ENCODE data around the gene NCOA1. TPM values are rescaled to one million over a fixed set of nuclear protein-coding genes. Genes with fewer than 3 reads are reported as not detected.

NCOA1 gene
- total and polyA plus RNA-seq, 2 of the 4 experiments (the other 2 are of a cell fraction): 6.7 to 11.3 TPM

- no peaks in the 10 kb centered on the region for H3K9me3 ChIP-seq (ENCODE audit: control insufficient read depth, insufficient read depth, low read length)
- H2AFZ ChIP-seq (replicated peaks; ENCODE audit: low read length, poor library complexity): no peak overlapping the region
- H2BK5ac ChIP-seq (ENCODE audit: low read depth, low read length, poor library complexity, severe bottlenecking): no peak overlapping the region
- in situ Hi-C loops (cut with MboI; ENCODE audit: low sequenced_read_pairs): no loop called here
- H3K23ac ChIP-seq (ENCODE audit: low read depth, low read length): no peak overlapping the region
- H3K79me1 ChIP-seq (ENCODE audit: low read depth in 1 of 2, low read length in 2 of 2): peaks cover 0 to 5% of the 10 kb centered on the region in 2 experiments; a peak in 3 of 4 replicates
- WGBS, 2 experiments (ENCODE audit: extremely low coverage in 2 of 2, insufficient read length in 1 of 2): no CpG with 5 or more reads among the region's 1 CpG
- intact Hi-C loops (cut with micrococcal nuclease): no loop called here
- H3K4ac ChIP-seq (ENCODE audit: low read depth, low read length): no peak overlapping the region
- H4K20me1 ChIP-seq (ENCODE audit: insufficient read depth, low read length): no peaks in the 10 kb centered on the region
- no peak for ATAC-seq (ENCODE audit: low read depth)
- H3K4me2 ChIP-seq (ENCODE audit: low read depth, low read length): no peak overlapping the region
- POLR2A ChIA-PET (ENCODE audit: unreplicated experiment): no interaction called here
- H4K5ac ChIP-seq (ENCODE audit: low read depth, low read length): no peak overlapping the region
- no peak overlapping the region for H3K27ac ChIP-seq (ENCODE audit: insufficient read depth, low read length)
- no peak overlapping the region for H2AK9ac ChIP-seq (replicated peaks; ENCODE audit: low read depth, low read length, poor library complexity)
- H2BK120ac ChIP-seq (ENCODE audit: low read depth, low read length): no peak overlapping the region
- H3K4me3 ChIP-seq (ENCODE audit: insufficient read depth, low read depth, low read length): no peak overlapping the region
- no peak overlapping the region for H3K18ac ChIP-seq (ENCODE audit: low read depth, low read length)
- no peaks in the 10 kb centered on the region for H3K4me1 ChIP-seq (ENCODE audit: control insufficient read depth, insufficient read depth, low read length)
- no peak overlapping the region for H2BK20ac ChIP-seq (ENCODE audit: low read depth, low read length)
- no peak for DNase-seq
- no peaks in the 10 kb centered on the region for H3K27me3 ChIP-seq (ENCODE audit: control insufficient read depth, insufficient read depth, low read length)
- dilution Hi-C loops (cut with HindIII; ENCODE audit: low sequenced_read_pairs, unreplicated experiment): no loop called here
- TF ChIP-seq SMC3 (IDR thresholded peaks at IDR 0.05; ENCODE audit: low read depth, low read length): no peak
- TF ChIP-seq MAFK (IDR thresholded peaks at IDR 0.05; ENCODE audit: low read depth, low read length): no peak
- TF ChIP-seq BHLHE40 (IDR thresholded peaks at IDR 0.05; ENCODE audit: low read depth, low read length): no peak
- TF ChIP-seq RFX5 (IDR thresholded peaks at IDR 0.05; ENCODE audit: low read depth, low read length): no peak
- no peak for TF ChIP-seq MXI1 (IDR thresholded peaks at IDR 0.05; ENCODE audit: borderline replicate concordance, low read depth, low read length)
- no peak for TF ChIP-seq CTCF (conservative IDR thresholded peaks at IDR 0.05; ENCODE audit: low read depth, low read length)
- H2BK15ac ChIP-seq (ENCODE audit: low read depth, low read length): no peak overlapping the region
- H3K9ac ChIP-seq (ENCODE audit: low read depth, low read length): no peak overlapping the region
- BruUV-seq (replicated peaks): no TSS peak
- H3K9me1 ChIP-seq (ENCODE audit: insufficient read depth, low read length): peaks cover 5% of the 10 kb centered on the region; the same call in 1 of the 2 replicates
- H3K36me3 ChIP-seq (ENCODE audit: control insufficient read depth, insufficient read depth, low read length): no peaks in the 10 kb centered on the region
- H2AK5ac ChIP-seq (ENCODE audit: low read depth, low read length): no peak overlapping the region
- H3K56ac ChIP-seq (ENCODE audit: extremely low read depth, insufficient read depth, low read length): no peak overlapping the region
- no peak overlapping the region for H4K91ac ChIP-seq (ENCODE audit: insufficient read depth, low read depth, low read length)
- no peak overlapping the region for H3K14ac ChIP-seq (replicated peaks; ENCODE audit: low read depth, low read length)
- CTCF ChIA-PET: no interaction called here
- no peak overlapping the region for H4K8ac ChIP-seq (ENCODE audit: low read depth in 2 of 2, low read length in 2 of 2)
Measured at GRCh38 chr2:24618144-24618543, 127.1 kb downstream of the NCOA1 start.

All from IMR-90 (cell line).